OCI-LY3 (cell line): ENCODE data around the gene NCOA1.

Experiments
- CTCF ChIP-seq: fragments of 200-600, 300-600 bp; sonication (generic); IDR thresholded peaks from 2 replicates; pipeline ENCODE4 v1.5.1; 2014; ENCODE audit warnings: antibody characterized with exemption, low read length, low read depth
- EZH2phosphoT487 ChIP-seq: fragments of 200-600 bp; shearing (Covaris generic); IDR thresholded peaks from 2 replicates; pipeline ENCODE4 v1.6.1; 2018; ENCODE audit warnings: antibody characterized with exemption, mixed run types, low read depth

- TF ChIP-seq EZH2phosphoT487: no peak
- TF ChIP-seq CTCF: no peak
These were observed 216.1 kb downstream of the NCOA1 start for GRCh38 chr2:24707143-24707542.
